OCI-LY1 (cell line): ENCODE results near the gene ARHGEF2.

Experiments
- H2AFZ ChIP-seq: fragments of 200-600 bp; sonication (generic), shearing (Covaris generic); 2 replicates; pipeline ENCODE4 v1.6.0; 2014; ENCODE audit warnings: antibody characterized with exemption, mild to moderate bottlenecking, low read length
- H3F3A ChIP-seq: fragments of 200-600 bp; sonication (generic), shearing (Covaris generic); 2 replicates; pipeline ENCODE4 v1.6.0; 2014; ENCODE audit warnings: mild to moderate bottlenecking, antibody characterized with exemption, low read length, moderate library complexity; ENCODE audit not compliant: insufficient read depth
- H3K27ac ChIP-seq: fragments of 200-600 bp; sonication (generic); 2 replicates; pipeline ENCODE4 v1.5.1; 2014; ENCODE audit warnings: low read length, mixed run types, mild to moderate bottlenecking, low read depth; ENCODE audit not compliant: poor library complexity, severe bottlenecking
- H3K27me3 ChIP-seq: fragments of 200-600 bp; sonication (generic); 2 replicates; pipeline ENCODE4 v1.6.0; 2014; ENCODE audit warnings: antibody characterized with exemption, mild to moderate bottlenecking, low read length, moderate library complexity; ENCODE audit not compliant: insufficient read depth
- H3K36me3 ChIP-seq: fragments of 200-600 bp; sonication (generic); 2 replicates; pipeline ENCODE4 v1.6.1; 2014; ENCODE audit warnings: mild to moderate bottlenecking, antibody characterized with exemption, low read length, moderate library complexity, mixed read lengths; ENCODE audit not compliant: insufficient read depth
- H3K4me1 ChIP-seq: fragments of 200-600 bp; sonication (generic); 2 replicates; pipeline ENCODE4 v1.5.1; 2014; ENCODE audit warnings: mild to moderate bottlenecking, low read length, moderate library complexity; ENCODE audit not compliant: insufficient read depth, severe bottlenecking
- H3K4me2 ChIP-seq: fragments of 200-600 bp; sonication (generic), shearing (Covaris generic); 2 replicates; pipeline ENCODE4 v1.6.1; 2014; ENCODE audit warnings: low read length
- H3K4me3 ChIP-seq: fragments of 200-600 bp; sonication (generic); 2 replicates; pipeline ENCODE4 v1.5.1; 2014; ENCODE audit warnings: low read length, low read depth, mild to moderate bottlenecking, mixed read lengths; ENCODE audit not compliant: poor library complexity, severe bottlenecking
- H3K79me2 ChIP-seq: fragments of 200-600 bp; shearing (Covaris generic); 2 replicates; pipeline ENCODE4 v1.6.1; 2016; ENCODE audit warnings: mixed run types, low read length, mixed read lengths; ENCODE audit not compliant: insufficient read depth
- H3K9ac ChIP-seq: fragments of 200-600 bp; sonication (generic), shearing (Covaris generic); 2 replicates; pipeline ENCODE4 v1.6.1; 2014; ENCODE audit warnings: mild to moderate bottlenecking, low read length, mixed read lengths
- H3K9me2 ChIP-seq: fragments of 200-600 bp; sonication (generic), shearing (Covaris generic); 2 replicates; pipeline ENCODE4 v1.6.1; 2014; ENCODE audit warnings: low read depth, mild to moderate bottlenecking, low read length, mixed read lengths
- H3K9me3 ChIP-seq: fragments of 200-600 bp; shearing (Covaris generic); 2 replicates; pipeline ENCODE4 v1.6.1; 2014; ENCODE audit warnings: low read length, mixed read lengths
- H4K20me1 ChIP-seq: fragments of 200-600 bp; sonication (generic), shearing (Covaris generic); 2 replicates; pipeline ENCODE4 v1.6.0; 2016; ENCODE audit warnings: mild to moderate bottlenecking, low read length; ENCODE audit not compliant: insufficient read depth
- EZH2 ChIP-seq: fragments of 200-600 bp; sonication (generic), shearing (Covaris generic); IDR thresholded peaks from 2 replicates; pipeline ENCODE4 v1.8.0; 2017; ENCODE audit warnings: borderline replicate concordance, mixed run types, mild to moderate bottlenecking, antibody characterized with exemption, low read length, moderate library complexity, mixed read lengths
- TF ChIP-seq, protein P1 (sequence below): fragments of 200-600 bp; sonication (generic), shearing (Covaris generic); IDR thresholded peaks from 2 replicates; pipeline ENCODE4 v1.5.1; 2017; ENCODE audit warnings: mild to moderate bottlenecking, antibody characterized with exemption, low read length, moderate library complexity, mixed read lengths

Gene ARHGEF2

DNA sequence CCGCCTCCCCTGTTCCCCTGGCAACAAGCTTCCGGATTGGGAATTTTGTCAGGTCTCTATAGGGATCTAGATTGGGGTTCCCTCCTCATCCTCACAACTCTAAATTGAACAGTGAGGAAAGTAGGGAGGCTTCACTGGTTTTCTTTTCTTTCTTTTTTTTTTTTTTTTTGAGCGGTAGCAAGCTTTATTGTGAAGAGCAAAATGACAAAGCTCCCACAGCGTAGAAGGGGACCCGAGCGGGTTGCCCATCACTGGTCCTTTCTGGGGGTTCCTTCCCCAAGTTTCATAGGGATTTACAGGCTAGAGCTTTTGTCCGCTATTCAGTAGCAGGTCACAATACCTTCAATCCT lies 10.3 kb downstream of the ARHGEF2 start:
- Histone ChIP-seq H3K9me2 (no peaks in the 10 kb centered on the region), H4K20me1 (no peaks in the 10 kb centered on the region), H3K9ac (no peak overlapping the region), H2AFZ (no peak overlapping the region), H3K79me2 (peaks cover 42% of the 10 kb centered on the region), H3F3A (no peaks in the 10 kb centered on the region), H3K4me1 (peaks cover 35% of the 10 kb centered on the region), H3K4me3 (no peak overlapping the region), H3K27ac (no peak overlapping the region), H3K4me2 (no peak overlapping the region), H3K36me3 (peaks cover 81% of the 10 kb centered on the region), H3K27me3 (no peaks in the 10 kb centered on the region), H3K9me3 (no peaks in the 10 kb centered on the region)
- no peak for TF ChIP-seq EZH2
- TF ChIP-seq, protein P1, sequence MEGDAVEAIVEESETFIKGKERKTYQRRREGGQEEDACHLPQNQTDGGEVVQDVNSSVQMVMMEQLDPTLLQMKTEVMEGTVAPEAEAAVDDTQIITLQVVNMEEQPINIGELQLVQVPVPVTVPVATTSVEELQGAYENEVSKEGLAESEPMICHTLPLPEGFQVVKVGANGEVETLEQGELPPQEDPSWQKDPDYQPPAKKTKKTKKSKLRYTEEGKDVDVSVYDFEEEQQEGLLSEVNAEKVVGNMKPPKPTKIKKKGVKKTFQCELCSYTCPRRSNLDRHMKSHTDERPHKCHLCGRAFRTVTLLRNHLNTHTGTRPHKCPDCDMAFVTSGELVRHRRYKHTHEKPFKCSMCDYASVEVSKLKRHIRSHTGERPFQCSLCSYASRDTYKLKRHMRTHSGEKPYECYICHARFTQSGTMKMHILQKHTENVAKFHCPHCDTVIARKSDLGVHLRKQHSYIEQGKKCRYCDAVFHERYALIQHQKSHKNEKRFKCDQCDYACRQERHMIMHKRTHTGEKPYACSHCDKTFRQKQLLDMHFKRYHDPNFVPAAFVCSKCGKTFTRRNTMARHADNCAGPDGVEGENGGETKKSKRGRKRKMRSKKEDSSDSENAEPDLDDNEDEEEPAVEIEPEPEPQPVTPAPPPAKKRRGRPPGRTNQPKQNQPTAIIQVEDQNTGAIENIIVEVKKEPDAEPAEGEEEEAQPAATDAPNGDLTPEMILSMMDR: no peak

DNA sequence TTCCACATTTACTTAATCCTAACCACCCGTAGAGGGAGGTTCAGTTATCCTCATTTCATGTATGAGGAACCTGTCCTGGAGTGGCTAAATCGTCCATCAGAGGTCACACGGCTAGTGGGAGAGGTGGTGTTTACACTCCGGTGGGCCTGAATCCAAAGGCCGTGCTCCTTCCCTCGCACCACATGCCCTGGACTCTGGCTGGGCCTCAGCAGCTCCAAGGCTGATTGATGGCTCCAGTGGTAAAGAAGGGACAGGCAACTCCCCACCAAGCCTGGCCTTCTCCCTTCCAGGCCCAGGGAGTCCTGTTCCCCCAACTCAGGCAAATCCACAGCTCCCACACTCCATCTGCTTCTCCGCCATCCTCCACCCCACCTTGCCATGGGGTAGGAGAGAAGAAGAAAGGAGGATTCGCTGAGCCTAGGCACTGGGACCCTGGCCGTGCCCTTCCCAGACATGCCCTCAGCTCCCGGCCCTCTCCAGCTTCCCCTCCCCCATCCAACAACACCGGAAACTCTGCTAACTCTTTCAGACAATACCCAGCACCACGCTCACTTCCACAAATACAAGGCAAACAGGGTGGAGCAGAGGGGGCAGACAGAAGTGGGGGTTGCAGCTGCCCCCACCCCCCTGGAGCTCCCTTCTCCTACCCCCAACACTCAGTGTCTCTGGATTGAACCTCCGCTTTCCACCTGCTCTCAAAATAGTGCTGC lies 10.9 kb downstream of the ARHGEF2 start:
- Histone ChIP-seq H3K4me2 (no peak overlapping the region), H4K20me1 (no peaks in the 10 kb centered on the region), H3K4me3 (no peak overlapping the region), H3K79me2 (peaks cover 37% of the 10 kb centered on the region), H3K27me3 (no peaks in the 10 kb centered on the region), H2AFZ (no peak overlapping the region), H3K9me3 (no peaks in the 10 kb centered on the region), H3K27ac (no peak overlapping the region), H3K9me2 (no peaks in the 10 kb centered on the region), H3K36me3 (peaks cover 81% of the 10 kb centered on the region), H3K9ac (no peak overlapping the region), H3K4me1 (peaks cover 35% of the 10 kb centered on the region), H3F3A (no peaks in the 10 kb centered on the region)
- TF ChIP-seq, protein P1: no peak
- TF ChIP-seq EZH2: no peak

DNA sequence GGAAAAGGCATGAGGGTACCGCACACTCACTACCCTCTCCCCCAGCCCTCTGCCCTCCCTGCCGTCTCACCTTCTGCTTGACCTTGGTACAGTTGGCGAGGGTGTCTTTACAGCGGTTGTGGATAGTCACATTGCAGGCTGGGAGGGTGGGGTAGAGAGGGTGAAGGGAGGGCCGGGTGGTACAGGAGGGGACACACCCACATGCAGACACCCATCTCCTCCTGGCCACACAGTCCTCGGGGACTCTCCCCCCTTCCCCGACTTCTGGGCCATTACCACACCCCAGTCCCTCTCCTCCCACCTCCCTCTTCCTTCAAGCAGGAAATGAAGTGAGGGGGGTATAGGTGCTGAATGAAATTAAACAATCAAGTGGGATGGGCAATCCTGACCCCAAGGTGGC lies 11.6 kb downstream of the ARHGEF2 start:
- peaks cover 83% of the 10 kb centered on the region for H3K36me3 ChIP-seq
- no peak overlapping the region for H3K27ac ChIP-seq
- no peak overlapping the region for H3K4me3 ChIP-seq
- H3K9ac ChIP-seq: no peak overlapping the region
- peaks cover 35% of the 10 kb centered on the region for H3K4me1 ChIP-seq
- H3F3A ChIP-seq: no peaks in the 10 kb centered on the region
- peaks cover 29% of the 10 kb centered on the region for H3K79me2 ChIP-seq
- no peaks in the 10 kb centered on the region for H3K9me3 ChIP-seq
- H3K9me2 ChIP-seq: no peaks in the 10 kb centered on the region
- H4K20me1 ChIP-seq: no peaks in the 10 kb centered on the region
- no peak overlapping the region for H2AFZ ChIP-seq
- no peak for TF ChIP-seq EZH2
- TF ChIP-seq, protein P1: no peak
- H3K27me3 ChIP-seq: no peaks in the 10 kb centered on the region
- H3K4me2 ChIP-seq: no peak overlapping the region
